Measurements from ENCODE around the gene DGAT2L6. TPM values are rescaled to one million over a fixed set of nuclear protein-coding genes. Genes with fewer than 3 reads are reported as not detected.

Gene DGAT2L6
- total RNA-seq, 1 experiment from 2014 or later = not detected

DNA sequence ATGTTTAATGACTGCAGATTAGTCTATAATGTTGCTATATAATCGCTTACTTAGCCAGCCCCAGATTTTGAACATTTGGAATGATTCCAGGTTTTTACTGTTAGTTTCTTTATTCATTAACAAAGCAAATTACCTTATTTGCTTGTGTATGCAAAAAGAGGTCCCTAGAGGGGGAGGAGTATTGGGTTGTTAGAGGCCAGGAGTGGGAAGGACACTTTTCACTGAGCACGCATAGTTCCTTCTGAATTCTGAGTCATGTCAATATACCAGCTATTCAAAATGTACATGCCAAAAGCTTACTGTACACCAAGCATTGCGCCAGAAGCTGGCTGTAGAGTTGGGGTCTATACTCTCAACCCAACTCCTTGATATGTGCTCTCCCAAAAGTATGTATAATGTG is 5.1 kb upstream of the DGAT2L6 start:
- H3K27ac Mint-ChIP-seq = peak overlapping the region in 1 of 3 experiments; percentile 93; a peak in 2 of 7 replicates
- Histone ChIP-seq H4K5ac (ENCODE audit: insufficient read length, low read depth, low read length) (no peak overlapping the region), H3K27me3 (ENCODE audit: insufficient read depth, low read length) (no peaks in the 10 kb centered on the region), H2AFZ (ENCODE audit: low read length) (no peak overlapping the region), H3K56ac (ENCODE audit: insufficient read length, low read depth, low read length) (no peak overlapping the region), H3K4me2 (ENCODE audit: insufficient read depth, insufficient read length, low read length) (no peak overlapping the region), H2AK5ac (ENCODE audit: insufficient read length, low read length) (no peak overlapping the region), H3K4me1 (ENCODE audit: insufficient read depth, low read length) (no peaks in the 10 kb centered on the region; the same call in 1 of the 2 replicates), H3K23me2 (ENCODE audit: insufficient read length, low read depth, low read length, poor library complexity, severe bottlenecking) (no peaks in the 10 kb centered on the region), H3K79me1 (ENCODE audit: insufficient read depth, low read depth, low read length, poor library complexity, severe bottlenecking) (no peaks in the 10 kb centered on the region), H2BK20ac (ENCODE audit: low read depth, low read length, poor library complexity, severe bottlenecking) (no peak overlapping the region), H2BK15ac (ENCODE audit: low read depth, low read length) (no peak overlapping the region), H3K9ac (ENCODE audit: extremely low read depth, insufficient read length, low read length) (no peak overlapping the region), H3K79me2 (ENCODE audit: insufficient read depth, low read length) (no peaks in the 10 kb centered on the region), H3T11ph (ENCODE audit: low read length) (no peak overlapping the region), H4K91ac (ENCODE audit: insufficient read length, low read depth, low read length) (no peak overlapping the region), H2BK120ac (ENCODE audit: low read depth, low read length, poor library complexity, severe bottlenecking) (no peak overlapping the region), H2BK5ac (ENCODE audit: insufficient read length, low read length) (no peak overlapping the region), H2BK12ac (ENCODE audit: insufficient read length, low read depth, low read length) (no peak overlapping the region), H3K18ac (ENCODE audit: insufficient read length, low read depth, low read length) (no peak overlapping the region), H3K27ac (ENCODE audit: insufficient read length, low read depth, low read length) (no peak overlapping the region), H3K4ac (ENCODE audit: low read depth, low read length) (no peak overlapping the region), H3K9me3 (ENCODE audit: control insufficient read depth, low read depth, low read length) (peaks cover 53% of the 10 kb centered on the region), H3K14ac (ENCODE audit: insufficient read depth, low read length) (no peak overlapping the region), H3K23ac (ENCODE audit: insufficient read length, low read depth, low read length) (no peak overlapping the region), H4K20me1 (ENCODE audit: control insufficient read depth, insufficient read depth, insufficient read length) (no peaks in the 10 kb centered on the region), H4K8ac (replicated peaks; ENCODE audit: insufficient read length, low read depth, low read length) (no peak overlapping the region)
- H3K36me3 Mint-ChIP-seq (ENCODE audit: insufficient read depth in 1 of 3, low read depth in 3 of 3) = peaks cover 0 to 3% (median under 1%) of the 10 kb centered on the region in 3 experiments; a peak in 4 of 7 replicates
- WGBS (ENCODE audit: extremely low coverage, insufficient read length, low lambda C conversion rate) = no CpG with 5 or more reads among the region's 3 CpGs
- H3K27me3 Mint-ChIP-seq (ENCODE audit: low read depth) = peaks cover 2% of the 10 kb centered on the region
- no peak for DNase-seq
- TF ChIP-seq, protein P1, sequence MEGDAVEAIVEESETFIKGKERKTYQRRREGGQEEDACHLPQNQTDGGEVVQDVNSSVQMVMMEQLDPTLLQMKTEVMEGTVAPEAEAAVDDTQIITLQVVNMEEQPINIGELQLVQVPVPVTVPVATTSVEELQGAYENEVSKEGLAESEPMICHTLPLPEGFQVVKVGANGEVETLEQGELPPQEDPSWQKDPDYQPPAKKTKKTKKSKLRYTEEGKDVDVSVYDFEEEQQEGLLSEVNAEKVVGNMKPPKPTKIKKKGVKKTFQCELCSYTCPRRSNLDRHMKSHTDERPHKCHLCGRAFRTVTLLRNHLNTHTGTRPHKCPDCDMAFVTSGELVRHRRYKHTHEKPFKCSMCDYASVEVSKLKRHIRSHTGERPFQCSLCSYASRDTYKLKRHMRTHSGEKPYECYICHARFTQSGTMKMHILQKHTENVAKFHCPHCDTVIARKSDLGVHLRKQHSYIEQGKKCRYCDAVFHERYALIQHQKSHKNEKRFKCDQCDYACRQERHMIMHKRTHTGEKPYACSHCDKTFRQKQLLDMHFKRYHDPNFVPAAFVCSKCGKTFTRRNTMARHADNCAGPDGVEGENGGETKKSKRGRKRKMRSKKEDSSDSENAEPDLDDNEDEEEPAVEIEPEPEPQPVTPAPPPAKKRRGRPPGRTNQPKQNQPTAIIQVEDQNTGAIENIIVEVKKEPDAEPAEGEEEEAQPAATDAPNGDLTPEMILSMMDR (conservative IDR thresholded peaks at IDR 0.05) = no peak
- H3K4me1 Mint-ChIP-seq = peaks cover 59 to 65% of the 10 kb centered on the region in 2 experiments
- H3K4me3 Mint-ChIP-seq = no peak overlapping the region
- peaks cover 72 to 90% of the 10 kb centered on the region in 2 experiments for H3K9me3 Mint-ChIP-seq
